ENCODE data around the gene ADAMTS12.
"Not testable (repeated sequence)": the region's sequence is repeated elsewhere in the genome, so short reads cannot be mapped to it uniquely, and the experiment has no call there.

Gene ADAMTS12

GRCh38 chr5:33891788-33892619 is at the start of gene ADAMTS12:
TSS of gene ADAMTS12 (minus strand) at chr5:33891990. CDS start at chr5:33891856, 134 bp downstream.
- DNase-seq (ENCODE audit: low read depth) = peak; percentile 45

GRCh38 chr5:33941090-33941489 is 49.3 kb upstream of the ADAMTS12 start:
- no peak for DNase-seq (ENCODE audit: low read depth)

- DNase-seq (ENCODE audit: low read depth) = peak; percentile 83
Measured at GRCh38 chr5:33939556-33940262, 47.9 kb upstream of the ADAMTS12 start.

- no peak for DNase-seq (ENCODE audit: low read depth)
Measured at GRCh38 chr5:33938881-33939280, 47.1 kb upstream of the ADAMTS12 start.

- no peak for DNase-seq (ENCODE audit: low read depth)
Measured at GRCh38 chr5:33938507-33938796, 46.7 kb upstream of the ADAMTS12 start.

GRCh38 chr5:33937707-33938506 is 46.1 kb upstream of the ADAMTS12 start:
- DNase-seq (ENCODE audit: low read depth) = no peak

- DNase-seq (ENCODE audit: low read depth) = no peak
Measured at GRCh38 chr5:33937017-33937706, 45.4 kb upstream of the ADAMTS12 start.

- peak; percentile 47 for DNase-seq (ENCODE audit: low read depth)
Measured at GRCh38 chr5:33936381-33937016, 44.7 kb upstream of the ADAMTS12 start, which contains the start of gene RXFP3. TSS of gene RXFP3 (plus strand) at chr5:33936386. CDS start at chr5:33936741, 355 bp downstream.

GRCh38 chr5:33936004-33936380 is 44.2 kb upstream of the ADAMTS12 start:
- DNase-seq (ENCODE audit: low read depth) = peak; percentile 54

- DNase-seq (ENCODE audit: low read depth) = peak; percentile 27
Measured at GRCh38 chr5:33934176-33934575, 42.4 kb upstream of the ADAMTS12 start.

GRCh38 chr5:33933723-33934169 is 42.0 kb upstream of the ADAMTS12 start:
- DNase-seq (ENCODE audit: low read depth) = no peak

- no peak for DNase-seq (ENCODE audit: low read depth)
Measured at GRCh38 chr5:33931136-33931535, 39.3 kb upstream of the ADAMTS12 start.

GRCh38 chr5:33929925-33930690 is 38.3 kb upstream of the ADAMTS12 start:
- no peak for DNase-seq (ENCODE audit: low read depth)

GRCh38 chr5:33928283-33928682 is 36.5 kb upstream of the ADAMTS12 start:
- no peak for DNase-seq (ENCODE audit: low read depth)

GRCh38 chr5:33927685-33928084 is 35.9 kb upstream of the ADAMTS12 start:
- no peak for DNase-seq (ENCODE audit: low read depth)

- DNase-seq (ENCODE audit: low read depth) = no peak
Measured at GRCh38 chr5:33925278-33925677, 33.5 kb upstream of the ADAMTS12 start.

GRCh38 chr5:33921002-33921401 is 29.2 kb upstream of the ADAMTS12 start:
- no peak for DNase-seq (ENCODE audit: low read depth)

- DNase-seq (ENCODE audit: low read depth) = not testable (repeated sequence)
Measured at GRCh38 chr5:33914844-33915243, 23.1 kb upstream of the ADAMTS12 start.

- DNase-seq (ENCODE audit: low read depth) = peak; percentile 22
Measured at GRCh38 chr5:33906248-33906647, 14.5 kb upstream of the ADAMTS12 start.

GRCh38 chr5:33905381-33905780 is 13.6 kb upstream of the ADAMTS12 start:
- DNase-seq (ENCODE audit: low read depth) = peak; percentile 11

- no peak for DNase-seq (ENCODE audit: low read depth)
Measured at GRCh38 chr5:33903118-33903517, 11.3 kb upstream of the ADAMTS12 start.
